HepG2 (cell line): ENCODE measurements around the gene ATN1. TPM values are rescaled to one million over a fixed set of nuclear protein-coding genes. Genes with fewer than 3 reads are reported as not detected.

Experiments
- CBX2 ChIP-seq, 2 experiments: fragments of 200-600 bp in 1 of 2; sonication (generic); formaldehyde crosslinking in 1 of 2; IDR thresholded peaks; 2 replicates each; pipeline versions ENCODE4 v1.7.0 to v1.8.1; 2018 to 2022; ENCODE audit warnings: low read depth in 2 of 2, low read length in 1 of 2, mild to moderate bottlenecking in 1 of 2, missing genetic modification reagents in 1 of 2
- DPF2 ChIP-seq: sonication (generic); formaldehyde crosslinking; IDR thresholded peaks from 2 replicates; pipeline ENCODE4 v1.4.0; 2020; ENCODE audit warnings: mild to moderate bottlenecking, low read depth, missing genetic modification reagents, borderline replicate concordance
- FOXJ3 ChIP-seq: sonication (generic); formaldehyde crosslinking; IDR thresholded peaks from 2 replicates; pipeline ENCODE4 v1.4.0; 2020; ENCODE audit warnings: missing genetic modification reagents, mild to moderate bottlenecking, borderline replicate concordance
- FOXM1 ChIP-seq: sonication (generic); formaldehyde crosslinking; IDR thresholded peaks from 2 replicates; pipeline ENCODE4 v1.5.0; 2020; ENCODE audit warnings: missing genetic modification reagents
- FOXO4 ChIP-seq: sonication (generic); formaldehyde crosslinking; conservative IDR thresholded peaks from 2 replicates; pipeline ENCODE4 v1.8.1; 2023; ENCODE audit warnings: missing genetic modification reagents
- IKZF5 ChIP-seq: IDR thresholded peaks from 2 replicates; pipeline ENCODE4 v1.6.1; 2018; ENCODE audit warnings: missing genetic modification reagents, mild to moderate bottlenecking, missing compliant biosample characterization
- JARID2 ChIP-seq: sonication (generic); formaldehyde crosslinking; IDR thresholded peaks from 2 replicates; pipeline ENCODE4 v1.8.1; 2023; ENCODE audit warnings: missing genetic modification reagents, inconsistent platforms; ENCODE audit not compliant: insufficient replicate concordance
- JUNB ChIP-seq: sonication (generic); formaldehyde crosslinking; IDR thresholded peaks from 2 replicates; pipeline ENCODE4 v1.8.0; 2022; ENCODE audit warnings: missing genetic modification reagents, mild to moderate bottlenecking, borderline replicate concordance
- KDM4B ChIP-seq: sonication (generic); formaldehyde crosslinking; IDR thresholded peaks from 2 replicates; pipeline ENCODE4 v1.4.0; 2020; ENCODE audit warnings: missing genetic modification reagents
- KLF9 ChIP-seq: IDR thresholded peaks from 2 replicates; pipeline ENCODE4 v1.6.1; 2016; ENCODE audit warnings: low read depth
- MBNL3 ChIP-seq: fragments of 250-450 bp; sonication (Bioruptor Pico); conservative IDR thresholded peaks from 2 replicates; pipeline ENCODE4 v1.8.0; 2022; ENCODE audit warnings: mild to moderate bottlenecking, inconsistent platforms
- NFRKB ChIP-seq: fragments of 450-650 bp; IDR thresholded peaks from 2 replicates; pipeline ENCODE4 v1.6.1; 2017
- PAF1 ChIP-seq: IDR thresholded peaks from 2 replicates; pipeline ENCODE4 v1.6.1; 2016; ENCODE audit warnings: missing genetic modification reagents, missing compliant biosample characterization
- TCF7L2 ChIP-seq: IDR thresholded peaks from 2 replicates; pipeline ENCODE4 v1.6.1; 2011; ENCODE audit warnings: mild to moderate bottlenecking, low read depth, low read length, moderate library complexity
- ZBTB4 ChIP-seq: sonication (generic); formaldehyde crosslinking; IDR thresholded peaks from 2 replicates; pipeline ENCODE4 v1.4.0; 2020; ENCODE audit warnings: missing genetic modification reagents, mild to moderate bottlenecking, borderline replicate concordance
- ZNF232 ChIP-seq: sonication (generic); formaldehyde crosslinking; IDR thresholded peaks from 2 replicates; pipeline ENCODE4 v1.4.0; 2020; ENCODE audit warnings: missing genetic modification reagents, borderline replicate concordance
- ZNF576 ChIP-seq: sonication (generic); formaldehyde crosslinking; IDR thresholded peaks from 2 replicates; pipeline ENCODE4 v1.4.0; 2020; ENCODE audit warnings: mild to moderate bottlenecking, missing genetic modification reagents
- ZNF746 ChIP-seq: sonication (generic); formaldehyde crosslinking; IDR thresholded peaks from 2 replicates; pipeline ENCODE4 v1.8.0; 2022; ENCODE audit warnings: mild to moderate bottlenecking, missing genetic modification reagents
- ZNF770 ChIP-seq: sonication (generic); formaldehyde crosslinking; IDR thresholded peaks from 2 replicates; pipeline ENCODE4 v1.5.0; 2020; ENCODE audit warnings: mild to moderate bottlenecking, missing genetic modification reagents
- ZNF782 ChIP-seq: sonication (generic); formaldehyde crosslinking; IDR thresholded peaks from 2 replicates; pipeline ENCODE4 v1.4.0; 2020; ENCODE audit warnings: missing genetic modification reagents, mild to moderate bottlenecking, borderline replicate concordance
- polyA plus RNA-seq, 8 experiments: library from polyadenylated mRNA; depleted of rRNA in 3 of 8; stranded (reverse) in 7 of 8; unstranded in 1 of 8; fragments of >200 nt; fragmentation: Illumina TruSeq in 4 of 8; extraction: Trizol in 4 of 8; gene quantifications; 2 replicates each; pipeline versions ENCODE4 v1.2.1 to v1.2.3, GENCODE V29; 2011 to 2016; ENCODE audit warnings: low read depth in 4 of 8, missing spikeins in 1 of 8, mixed read lengths in 1 of 8; ENCODE audit not compliant: insufficient read depth in 1 of 8
- total RNA-seq, 5 experiments: library from RNA; depleted of rRNA; stranded (reverse); fragments of >200 nt; fragmentation: Illumina TruSeq; extraction: Trizol; gene quantifications; 2 replicates each; pipeline ENCODE4 v1.2.3, GENCODE V29; 2016; ENCODE audit warnings: low read depth in 1 of 5

The ATN1 gene
- total and polyA plus RNA-seq, 2 of the 13 experiments (the other 11 are each of a cell fraction or from before 2014, with no cell fraction given) = 2.1 to 8.6 TPM

- TF ChIP-seq JARID2 (CRISPR knock-in tag) (peak; percentile 86), ZNF770 (peak; percentile 39), CBX2 (IDR thresholded peaks at IDR 0.05; ENCODE audit: low read depth, low read length) (no peak), CBX2 (CRISPR knock-in tag; IDR thresholded peaks at IDR 0.05; ENCODE audit: low read depth) (0 out of 2 replicates have a peak, but pooled peaks have one; percentile 72), DPF2 (CRISPR knock-in tag) (no peak), ZBTB4 (CRISPR knock-in tag) (peak; percentile 92), MBNL3 (CRISPR knock-in tag) (no peak), ZNF746 (CRISPR knock-in tag) (peak; percentile 56; the same call in 1 of the 2 replicates), KLF9 (CRISPR knock-in tag) (0 out of 2 replicates have a peak, but pooled peaks have one; percentile 77), FOXO4 (CRISPR knock-in tag) (no peak), FOXJ3 (CRISPR knock-in tag) (peak; percentile 46; the same call in 1 of the 2 replicates), JUNB (CRISPR knock-in tag) (no peak), NFRKB (no peak), IKZF5 (CRISPR knock-in tag) (peak; percentile 96), KDM4B (CRISPR knock-in tag) (no peak; the same call in 1 of the 2 replicates), ZNF782 (CRISPR knock-in tag) (peak; percentile 49; the same call in 1 of the 2 replicates), FOXM1 (CRISPR knock-in tag) (no peak), TCF7L2 (no peak), PAF1 (CRISPR knock-in tag) (peak; percentile 90; the same call in 1 of the 2 replicates), ZNF576 (peak; percentile 74; the same call in 1 of the 2 replicates), ZNF232 (CRISPR knock-in tag) (peak; percentile 67; the same call in 1 of the 2 replicates)
Observed at GRCh38 chr12:6937481-6938352, 10.0 kb downstream of the ATN1 start (continued).
